ENCODE data around the gene USP22.

USP22 gene
- long read RNA-seq, full-length matches to known transcripts = 4 of 64 reads
- long read RNA-seq, partial matches to known transcripts = 4 of 64 reads
- long read RNA-seq, other reads (novel, unspliced or antisense) = 56 of 64 reads

DNA sequence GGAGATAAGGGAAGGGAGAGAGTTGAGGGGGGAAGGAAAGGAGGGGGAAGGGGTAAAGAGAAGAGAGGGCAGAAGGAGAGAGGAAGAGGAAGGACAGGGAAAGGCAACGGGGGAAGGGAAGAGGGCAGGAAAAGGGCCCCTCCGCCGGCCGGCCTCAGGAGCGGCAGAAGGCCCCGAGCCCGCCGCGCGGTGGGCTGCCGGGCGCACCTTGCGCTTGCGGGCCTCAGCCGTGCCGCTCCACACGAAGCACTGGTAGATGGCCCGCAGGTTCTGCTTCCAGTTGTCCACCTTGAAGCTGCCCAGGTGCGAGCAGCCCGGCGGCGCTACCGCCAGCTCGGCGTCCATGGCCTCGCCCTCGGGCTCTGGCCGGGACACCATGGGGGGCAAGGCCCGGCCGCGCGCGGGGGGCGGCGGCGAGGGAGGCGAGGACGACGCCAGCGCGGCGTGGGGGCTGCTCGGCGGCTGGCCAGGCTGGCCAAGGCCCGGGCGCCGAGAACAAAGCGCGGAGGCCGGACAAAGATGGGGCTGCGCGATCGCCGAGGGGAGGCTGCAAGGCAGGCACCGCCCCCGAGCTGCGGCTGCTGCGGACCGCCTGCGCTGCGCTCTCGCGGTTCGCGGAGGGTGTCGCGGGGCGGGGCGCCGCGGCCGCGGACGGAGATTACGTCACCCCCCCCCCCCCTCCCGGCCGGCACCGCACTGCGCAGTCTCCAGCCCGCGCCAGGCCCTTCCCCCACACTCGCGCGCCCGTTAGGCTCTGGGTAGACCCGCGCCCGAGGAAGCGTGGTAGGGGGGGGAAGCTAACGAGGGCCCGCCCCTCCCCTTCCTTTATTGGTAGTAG, at the start of gene USP22:
Gene USP22, minus strand, starts transcription at position 554 of the 838 bp plus-strand sequence. Its CDS starts 176 bp downstream, at position 378.
- Histone ChIP-seq H3K27me3 (ENCODE audit: insufficient read depth, poor library complexity, severe bottlenecking) (no peaks in the 10 kb centered on the region), H3K27ac (replicated peaks) (peak within 1 kb of the TSS; percentile 96), H3K4me3 (replicated peaks; ENCODE audit: insufficient read depth, low read length) (peak within 1 kb of the TSS; percentile 82)
- DNase-seq (ENCODE audit: low read depth in 1 of 2, low spot score in 1 of 2) = no peak
- TF ChIP-seq POLR2AphosphoS5 (IDR thresholded peaks at IDR 0.05; ENCODE audit: low read depth) (no peak; the same call in 1 of the 2 replicates), SPI1 (IDR thresholded peaks at IDR 0.05; ENCODE audit: borderline replicate concordance, low read depth) (no peak), GABPA (IDR thresholded peaks at IDR 0.05; ENCODE audit: low read depth) (no peak)
- TF ChIP-seq, protein P1, sequence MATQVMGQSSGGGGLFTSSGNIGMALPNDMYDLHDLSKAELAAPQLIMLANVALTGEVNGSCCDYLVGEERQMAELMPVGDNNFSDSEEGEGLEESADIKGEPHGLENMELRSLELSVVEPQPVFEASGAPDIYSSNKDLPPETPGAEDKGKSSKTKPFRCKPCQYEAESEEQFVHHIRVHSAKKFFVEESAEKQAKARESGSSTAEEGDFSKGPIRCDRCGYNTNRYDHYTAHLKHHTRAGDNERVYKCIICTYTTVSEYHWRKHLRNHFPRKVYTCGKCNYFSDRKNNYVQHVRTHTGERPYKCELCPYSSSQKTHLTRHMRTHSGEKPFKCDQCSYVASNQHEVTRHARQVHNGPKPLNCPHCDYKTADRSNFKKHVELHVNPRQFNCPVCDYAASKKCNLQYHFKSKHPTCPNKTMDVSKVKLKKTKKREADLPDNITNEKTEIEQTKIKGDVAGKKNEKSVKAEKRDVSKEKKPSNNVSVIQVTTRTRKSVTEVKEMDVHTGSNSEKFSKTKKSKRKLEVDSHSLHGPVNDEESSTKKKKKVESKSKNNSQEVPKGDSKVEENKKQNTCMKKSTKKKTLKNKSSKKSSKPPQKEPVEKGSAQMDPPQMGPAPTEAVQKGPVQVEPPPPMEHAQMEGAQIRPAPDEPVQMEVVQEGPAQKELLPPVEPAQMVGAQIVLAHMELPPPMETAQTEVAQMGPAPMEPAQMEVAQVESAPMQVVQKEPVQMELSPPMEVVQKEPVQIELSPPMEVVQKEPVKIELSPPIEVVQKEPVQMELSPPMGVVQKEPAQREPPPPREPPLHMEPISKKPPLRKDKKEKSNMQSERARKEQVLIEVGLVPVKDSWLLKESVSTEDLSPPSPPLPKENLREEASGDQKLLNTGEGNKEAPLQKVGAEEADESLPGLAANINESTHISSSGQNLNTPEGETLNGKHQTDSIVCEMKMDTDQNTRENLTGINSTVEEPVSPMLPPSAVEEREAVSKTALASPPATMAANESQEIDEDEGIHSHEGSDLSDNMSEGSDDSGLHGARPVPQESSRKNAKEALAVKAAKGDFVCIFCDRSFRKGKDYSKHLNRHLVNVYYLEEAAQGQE (IDR thresholded peaks at IDR 0.05; ENCODE audit: insufficient replicate concordance, low read depth) = no peak
- TF ChIP-seq, protein P2, sequence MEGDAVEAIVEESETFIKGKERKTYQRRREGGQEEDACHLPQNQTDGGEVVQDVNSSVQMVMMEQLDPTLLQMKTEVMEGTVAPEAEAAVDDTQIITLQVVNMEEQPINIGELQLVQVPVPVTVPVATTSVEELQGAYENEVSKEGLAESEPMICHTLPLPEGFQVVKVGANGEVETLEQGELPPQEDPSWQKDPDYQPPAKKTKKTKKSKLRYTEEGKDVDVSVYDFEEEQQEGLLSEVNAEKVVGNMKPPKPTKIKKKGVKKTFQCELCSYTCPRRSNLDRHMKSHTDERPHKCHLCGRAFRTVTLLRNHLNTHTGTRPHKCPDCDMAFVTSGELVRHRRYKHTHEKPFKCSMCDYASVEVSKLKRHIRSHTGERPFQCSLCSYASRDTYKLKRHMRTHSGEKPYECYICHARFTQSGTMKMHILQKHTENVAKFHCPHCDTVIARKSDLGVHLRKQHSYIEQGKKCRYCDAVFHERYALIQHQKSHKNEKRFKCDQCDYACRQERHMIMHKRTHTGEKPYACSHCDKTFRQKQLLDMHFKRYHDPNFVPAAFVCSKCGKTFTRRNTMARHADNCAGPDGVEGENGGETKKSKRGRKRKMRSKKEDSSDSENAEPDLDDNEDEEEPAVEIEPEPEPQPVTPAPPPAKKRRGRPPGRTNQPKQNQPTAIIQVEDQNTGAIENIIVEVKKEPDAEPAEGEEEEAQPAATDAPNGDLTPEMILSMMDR (IDR thresholded peaks at IDR 0.05; ENCODE audit: insufficient read depth, low read length) = no peak

DNA sequence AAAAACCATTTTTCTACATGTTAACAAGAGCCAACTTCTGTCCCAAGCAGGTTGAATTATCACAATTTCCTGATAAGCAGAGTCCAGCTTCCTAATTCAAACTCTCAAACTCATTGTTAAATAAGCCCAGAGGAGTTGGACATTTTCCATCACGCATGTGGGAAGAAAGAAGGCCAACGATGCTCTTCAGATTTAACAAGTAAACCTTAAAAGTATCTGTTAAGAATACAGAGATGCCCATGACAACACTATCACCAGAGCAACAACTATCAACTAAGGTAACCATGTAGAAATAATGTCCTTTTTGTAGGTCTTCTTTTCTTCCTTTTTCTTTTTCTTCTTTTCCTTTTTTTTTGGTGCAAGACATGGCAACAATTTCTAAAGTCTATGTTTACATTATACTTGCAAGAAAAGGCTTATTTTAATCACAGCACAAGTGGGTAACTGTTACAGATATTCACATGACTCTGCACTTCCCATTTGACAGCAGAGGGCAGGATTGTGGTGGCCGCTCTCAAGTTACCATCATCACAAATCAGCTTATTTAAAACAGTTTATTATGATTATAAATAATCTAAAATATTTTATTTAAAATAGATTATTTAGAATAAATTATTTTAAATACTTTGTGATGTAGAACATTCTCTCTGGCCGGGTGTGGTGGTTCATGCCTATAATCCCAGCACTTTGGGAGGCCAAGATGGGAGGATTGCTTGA, 48.2 kb upstream of the USP22 start:
- no peak for DNase-seq (ENCODE audit: low read depth in 1 of 2, low spot score in 1 of 2)
- TF ChIP-seq, protein P2 (IDR thresholded peaks at IDR 0.05; ENCODE audit: insufficient read depth, low read length) = no peak
- TF ChIP-seq POLR2AphosphoS5 (IDR thresholded peaks at IDR 0.05; ENCODE audit: low read depth) (no peak), GABPA (IDR thresholded peaks at IDR 0.05; ENCODE audit: low read depth) (no peak), SPI1 (IDR thresholded peaks at IDR 0.05; ENCODE audit: borderline replicate concordance, low read depth) (no peak)
- TF ChIP-seq, protein P1 (IDR thresholded peaks at IDR 0.05; ENCODE audit: insufficient replicate concordance, low read depth) = no peak
- H3K27ac ChIP-seq (replicated peaks) = no peak overlapping the region

DNA sequence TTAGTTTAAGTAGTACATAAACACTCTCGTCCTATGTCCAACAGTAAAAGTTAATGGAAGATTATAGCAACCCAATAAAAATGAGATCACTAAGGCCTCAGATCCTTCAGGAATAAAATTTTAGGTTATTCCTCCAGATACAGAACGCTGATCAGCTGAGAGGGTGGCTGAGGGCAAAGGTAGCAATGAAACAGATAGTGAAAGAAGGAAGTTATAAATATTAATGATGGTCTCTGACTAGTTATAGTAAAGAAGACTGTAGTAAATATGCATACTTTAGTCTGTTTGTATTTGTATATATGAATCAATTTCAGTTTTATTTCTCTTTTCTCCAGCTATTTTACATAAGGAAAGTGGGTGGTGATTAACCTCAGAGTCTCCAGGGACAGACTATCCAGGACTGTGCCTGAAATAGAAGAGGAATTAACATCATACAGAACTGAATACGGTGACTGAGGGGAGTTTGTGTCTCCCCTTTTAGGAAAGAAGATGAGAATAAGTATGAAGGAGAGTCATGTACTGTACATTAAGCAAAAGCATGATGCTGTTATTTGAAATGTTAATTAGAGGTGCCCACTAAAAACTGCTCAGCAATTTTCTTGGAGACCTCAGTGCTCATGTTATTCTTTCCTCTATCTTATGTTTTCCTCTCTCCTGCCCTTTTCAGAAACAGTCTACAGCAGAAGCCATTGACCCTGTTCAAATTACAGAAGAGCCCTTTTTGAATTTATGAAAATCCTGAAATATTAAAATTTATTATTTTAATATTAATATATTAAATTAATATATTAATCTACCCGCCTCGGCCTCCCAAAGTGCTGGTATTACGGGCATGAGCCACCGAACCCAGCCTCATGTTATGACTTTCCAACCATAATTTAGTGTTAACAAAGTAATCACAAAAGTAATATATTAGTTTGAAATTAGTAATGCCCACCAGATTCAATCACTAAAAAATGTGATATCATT, 47.4 kb upstream of the USP22 start:
- no peaks in the 10 kb centered on the region for H3K27me3 ChIP-seq (ENCODE audit: insufficient read depth, poor library complexity, severe bottlenecking)
- no peak overlapping the region for H3K27ac ChIP-seq (replicated peaks)
- TF ChIP-seq SPI1 (IDR thresholded peaks at IDR 0.05; ENCODE audit: borderline replicate concordance, low read depth) = no peak
- TF ChIP-seq, protein P2 (IDR thresholded peaks at IDR 0.05; ENCODE audit: insufficient read depth, low read length) = no peak
- TF ChIP-seq, protein P1 (IDR thresholded peaks at IDR 0.05; ENCODE audit: insufficient replicate concordance, low read depth) = no peak
- H3K4me3 ChIP-seq (replicated peaks; ENCODE audit: insufficient read depth, low read length) = no peak overlapping the region
- no peak for DNase-seq (ENCODE audit: low read depth in 1 of 2, low spot score in 1 of 2)

More for the DNA sequence above, 48.2 kb upstream of the USP22 start:
- no peaks in the 10 kb centered on the region for H3K27me3 ChIP-seq (ENCODE audit: insufficient read depth, poor library complexity, severe bottlenecking)
- H3K4me3 ChIP-seq (replicated peaks; ENCODE audit: insufficient read depth, low read length) = no peak overlapping the region
